Panc1 (cell line): ENCODE results near the gene QPCT. TPM values are rescaled to one million over a fixed set of nuclear protein-coding genes. Genes with fewer than 3 reads are reported as not detected.

Experiments
- ATAC-seq: fragments of 200-7000 bp; cut with Tn5 transposase; 2 replicates; pipeline ENCODE4 v1.9.1; 2020; ENCODE audit warnings: mild to moderate bottlenecking, moderate library complexity
- BruUV-seq: library from RNA; stranded (reverse); fragments of 400-500 nt; replicated peaks from 2 replicates; lab custom pipeline; 2021; lab: Mats Ljungman, UMichigan
- CTCF ChIA-PET: fragments of 300-600 bp; sonication (Branson Sonifier 250); formaldehyde crosslinking; loops from one replicate; lab custom pipeline; 2022; ENCODE audit warnings: antibody characterized with exemption; lab: Charles Lee
- POLR2A ChIA-PET: fragments of 300-600 bp; sonication (Branson Sonifier 250); formaldehyde crosslinking; loops from one replicate; lab custom pipeline; 2022; ENCODE audit warnings: antibody characterized with exemption; lab: Charles Lee
- DNase-seq: peaks from one replicate; pipeline ENCODE4 v3.0.0-alpha.2; 2010; ENCODE audit warnings: low read depth, low spot score
- H3K27ac ChIP-seq: 2 replicates; pipeline ENCODE4 v1.5.1; 2011; ENCODE audit warnings: mild to moderate bottlenecking, low read length, inconsistent platforms
- H3K27me3 ChIP-seq: fragments of 200-500 bp; sonication (Bioruptor generic); 2 replicates; pipeline ENCODE4 v1.6.0; 2014; ENCODE audit warnings: low read length, inconsistent platforms; ENCODE audit not compliant: control insufficient read depth, insufficient read depth
- H3K36me3 ChIP-seq: fragments of 200-500 bp; sonication (Bioruptor generic); 2 replicates; pipeline ENCODE4 v1.5.1; 2014; ENCODE audit warnings: inconsistent platforms, mild to moderate bottlenecking, low read length, moderate library complexity; ENCODE audit not compliant: control insufficient read depth, insufficient read depth
- H3K4me1 ChIP-seq: 2 replicates; pipeline ENCODE4 v1.5.1; 2011; ENCODE audit warnings: inconsistent platforms, mild to moderate bottlenecking, low read length, moderate library complexity; ENCODE audit not compliant: control insufficient read depth, insufficient read depth
- H3K4me3 ChIP-seq, 2 experiments: 2 replicates each; pipeline ENCODE4 v1.5.1; 2011 to 2012; ENCODE audit warnings: low read depth in 2 of 2, low read length in 2 of 2, mild to moderate bottlenecking in 2 of 2, inconsistent platforms in 1 of 2, moderate library complexity in 1 of 2
- H3K9me3 ChIP-seq: fragments of 200-500 bp; sonication (Bioruptor generic); 2 replicates; pipeline ENCODE4 v1.5.1; 2014; ENCODE audit warnings: low read depth, mild to moderate bottlenecking, inconsistent platforms, low read length, moderate library complexity; ENCODE audit not compliant: control insufficient read depth, insufficient read depth
- POLR2AphosphoS5 ChIP-seq: IDR thresholded peaks from 2 replicates; pipeline ENCODE4 v1.6.1; 2012; ENCODE audit warnings: mild to moderate bottlenecking, low read depth, low read length, moderate library complexity
- SIN3A ChIP-seq: IDR thresholded peaks from 2 replicates; pipeline ENCODE4 v1.6.1; 2012; ENCODE audit warnings: low read depth, mild to moderate bottlenecking, low read length, moderate library complexity, borderline replicate concordance; ENCODE audit not compliant: insufficient read depth
- TCF7L2 ChIP-seq: IDR thresholded peaks from 2 replicates; pipeline ENCODE4 v1.6.1; 2011; ENCODE audit warnings: mild to moderate bottlenecking, low read depth, low read length, inconsistent platforms
- in situ Hi-C: cut with HindIII; loops from 2 replicates; pipeline ENCODE4 v1.10.0; 2016; ENCODE audit warnings: low sequenced_read_pairs, low pct_unique_long_range_greater_than_20kb
- intact Hi-C: fragments of 100-400 bp; cut with micrococcal nuclease; formaldehyde crosslinking; loops from one replicate; pipeline ENCODE4 v1.10.0; 2022; ENCODE audit not compliant: unreplicated experiment
- total RNA-seq: library from RNA; stranded (reverse); gene quantifications from one replicate; pipeline ENCODE4 v1.2.1, GENCODE V29; 2021; ENCODE audit not compliant: unreplicated experiment
- TF ChIP-seq, protein P1 (sequence below), 2 experiments: IDR thresholded peaks; 2 replicates each; pipeline ENCODE4 v1.6.1; 2011 to 2012; ENCODE audit warnings: low read depth in 2 of 2, control low read depth in 1 of 2, low read length in 1 of 2, mild to moderate bottlenecking in 1 of 2, moderate library complexity in 1 of 2; ENCODE audit not compliant: insufficient read depth in 1 of 2
- TF ChIP-seq, protein P2 (sequence below): fragments of 450-650 bp; IDR thresholded peaks from 2 replicates; pipeline ENCODE4 v1.5.1; 2017; ENCODE audit warnings: mild to moderate bottlenecking

Gene QPCT
- total RNA-seq, 1 experiment from 2014 or later: 2.3 TPM

DNA sequence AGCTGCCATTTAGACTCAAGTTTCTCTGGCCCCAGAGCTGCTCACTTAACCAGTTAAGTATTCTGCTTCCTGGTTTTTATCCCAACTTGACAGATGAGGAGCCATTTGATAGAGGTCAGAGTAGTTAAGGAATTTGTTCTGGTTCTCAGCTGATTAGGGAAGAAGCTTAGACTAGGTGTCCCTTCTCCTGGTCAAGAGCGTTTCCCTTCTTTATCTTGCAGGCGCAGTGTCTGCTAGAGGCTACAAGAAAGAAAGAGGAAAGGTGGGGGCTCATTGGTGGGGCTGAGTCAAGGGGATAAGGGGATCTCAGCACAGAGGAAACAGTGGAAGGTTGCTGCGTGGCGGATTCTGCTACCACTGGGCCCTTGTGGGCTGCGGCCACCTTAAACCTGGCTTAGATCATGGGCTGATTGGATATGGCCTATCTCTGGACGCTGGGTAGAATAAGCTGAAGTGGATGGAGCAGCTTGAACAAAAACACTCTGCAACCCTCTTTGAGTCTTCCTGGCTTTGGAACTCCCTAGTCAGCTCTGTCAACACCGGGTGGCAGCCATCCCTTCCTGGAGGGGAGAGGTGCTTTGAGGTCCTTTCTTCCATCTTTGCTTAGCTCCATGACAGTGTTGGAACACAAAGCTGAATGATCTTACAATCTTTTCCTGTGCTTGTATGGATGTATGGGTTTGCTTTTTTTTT, 70.8 kb downstream of the QPCT start:
- ATAC-seq (no peak), DNase-seq (no peak)
- ChIA-PET POLR2A (interaction anchor here (0.6 kb wide), 1 partner anchor 458 kb away, joined by 6 read pairs; no protein-coding TSS in a partner anchor), CTCF (interaction anchor here (0.6 to 1.0 kb wide), 3 partner anchors 44 to 462 kb away, joined by 4 to 8 read pairs (median 6); no protein-coding TSS in a partner anchor)
- no peaks in the 10 kb centered on the region for H3K36me3 ChIP-seq
- no peaks in the 10 kb centered on the region for H3K27me3 ChIP-seq
- intact Hi-C loops (loop anchor here (10.0 kb wide), 1 partner anchor 260 kb away; the partner anchor contains the start of gene CDC42EP3), in situ Hi-C loops (no loop called here)
- BruUV-seq: no TSS peak
- no peak for TF ChIP-seq POLR2AphosphoS5
- TF ChIP-seq, protein P1, sequence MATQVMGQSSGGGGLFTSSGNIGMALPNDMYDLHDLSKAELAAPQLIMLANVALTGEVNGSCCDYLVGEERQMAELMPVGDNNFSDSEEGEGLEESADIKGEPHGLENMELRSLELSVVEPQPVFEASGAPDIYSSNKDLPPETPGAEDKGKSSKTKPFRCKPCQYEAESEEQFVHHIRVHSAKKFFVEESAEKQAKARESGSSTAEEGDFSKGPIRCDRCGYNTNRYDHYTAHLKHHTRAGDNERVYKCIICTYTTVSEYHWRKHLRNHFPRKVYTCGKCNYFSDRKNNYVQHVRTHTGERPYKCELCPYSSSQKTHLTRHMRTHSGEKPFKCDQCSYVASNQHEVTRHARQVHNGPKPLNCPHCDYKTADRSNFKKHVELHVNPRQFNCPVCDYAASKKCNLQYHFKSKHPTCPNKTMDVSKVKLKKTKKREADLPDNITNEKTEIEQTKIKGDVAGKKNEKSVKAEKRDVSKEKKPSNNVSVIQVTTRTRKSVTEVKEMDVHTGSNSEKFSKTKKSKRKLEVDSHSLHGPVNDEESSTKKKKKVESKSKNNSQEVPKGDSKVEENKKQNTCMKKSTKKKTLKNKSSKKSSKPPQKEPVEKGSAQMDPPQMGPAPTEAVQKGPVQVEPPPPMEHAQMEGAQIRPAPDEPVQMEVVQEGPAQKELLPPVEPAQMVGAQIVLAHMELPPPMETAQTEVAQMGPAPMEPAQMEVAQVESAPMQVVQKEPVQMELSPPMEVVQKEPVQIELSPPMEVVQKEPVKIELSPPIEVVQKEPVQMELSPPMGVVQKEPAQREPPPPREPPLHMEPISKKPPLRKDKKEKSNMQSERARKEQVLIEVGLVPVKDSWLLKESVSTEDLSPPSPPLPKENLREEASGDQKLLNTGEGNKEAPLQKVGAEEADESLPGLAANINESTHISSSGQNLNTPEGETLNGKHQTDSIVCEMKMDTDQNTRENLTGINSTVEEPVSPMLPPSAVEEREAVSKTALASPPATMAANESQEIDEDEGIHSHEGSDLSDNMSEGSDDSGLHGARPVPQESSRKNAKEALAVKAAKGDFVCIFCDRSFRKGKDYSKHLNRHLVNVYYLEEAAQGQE (IDR thresholded peaks at IDR 0.05; ENCODE audit: insufficient read depth in 1 of 2, low read depth in 2 of 2, low read length in 1 of 2): no peak
- no peak for TF ChIP-seq TCF7L2
- TF ChIP-seq, protein P2, sequence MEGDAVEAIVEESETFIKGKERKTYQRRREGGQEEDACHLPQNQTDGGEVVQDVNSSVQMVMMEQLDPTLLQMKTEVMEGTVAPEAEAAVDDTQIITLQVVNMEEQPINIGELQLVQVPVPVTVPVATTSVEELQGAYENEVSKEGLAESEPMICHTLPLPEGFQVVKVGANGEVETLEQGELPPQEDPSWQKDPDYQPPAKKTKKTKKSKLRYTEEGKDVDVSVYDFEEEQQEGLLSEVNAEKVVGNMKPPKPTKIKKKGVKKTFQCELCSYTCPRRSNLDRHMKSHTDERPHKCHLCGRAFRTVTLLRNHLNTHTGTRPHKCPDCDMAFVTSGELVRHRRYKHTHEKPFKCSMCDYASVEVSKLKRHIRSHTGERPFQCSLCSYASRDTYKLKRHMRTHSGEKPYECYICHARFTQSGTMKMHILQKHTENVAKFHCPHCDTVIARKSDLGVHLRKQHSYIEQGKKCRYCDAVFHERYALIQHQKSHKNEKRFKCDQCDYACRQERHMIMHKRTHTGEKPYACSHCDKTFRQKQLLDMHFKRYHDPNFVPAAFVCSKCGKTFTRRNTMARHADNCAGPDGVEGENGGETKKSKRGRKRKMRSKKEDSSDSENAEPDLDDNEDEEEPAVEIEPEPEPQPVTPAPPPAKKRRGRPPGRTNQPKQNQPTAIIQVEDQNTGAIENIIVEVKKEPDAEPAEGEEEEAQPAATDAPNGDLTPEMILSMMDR: no peak
- no peak for TF ChIP-seq SIN3A
- H3K9me3 ChIP-seq: no peaks in the 10 kb centered on the region
- H3K27ac ChIP-seq: no peak overlapping the region
- no peaks in the 10 kb centered on the region for H3K4me1 ChIP-seq
- H3K4me3 ChIP-seq: no peak overlapping the region

GRCh38 chr2:37417321-37417720, 72.9 kb downstream of the QPCT start:
- no peak for ATAC-seq
- Histone ChIP-seq H3K4me1 (no peaks in the 10 kb centered on the region), H3K27me3 (no peaks in the 10 kb centered on the region), H3K9me3 (no peaks in the 10 kb centered on the region), H3K4me3 (no peak overlapping the region), H3K27ac (no peak overlapping the region), H3K36me3 (no peaks in the 10 kb centered on the region)
- BruUV-seq: no TSS peak
- intact Hi-C loops: loop anchor here (10.0 kb wide), 1 partner anchor 257 kb away; the partner anchor contains the start of gene CDC42EP3
- ChIA-PET CTCF (no interaction called here), POLR2A (interaction anchor here (0.7 kb wide), 1 partner anchor 854 kb away, joined by 7 read pairs; no protein-coding TSS in a partner anchor)
- TF ChIP-seq POLR2AphosphoS5: no peak
- no peak for TF ChIP-seq SIN3A
- TF ChIP-seq, protein P2: no peak
- TF ChIP-seq TCF7L2: no peak
- TF ChIP-seq, protein P1 (IDR thresholded peaks at IDR 0.05; ENCODE audit: insufficient read depth in 1 of 2, low read depth in 2 of 2, low read length in 1 of 2): no peak
- no peak for DNase-seq
- in situ Hi-C loops: no loop called here
